GM21515 (cell line): ENCODE measurements around the gene IL24.
"Not testable (repeated sequence)": the region's sequence is repeated elsewhere in the genome, so short reads cannot be mapped to it uniquely, and the experiment has no call there.

Experiments used
- ATAC-seq: cut with Tn5 transposase; IDR thresholded peaks from one replicate; pipeline ENCODE4 v1.9.1; 2021; ENCODE audit not compliant: unreplicated experiment

The IL24 gene

DNA sequence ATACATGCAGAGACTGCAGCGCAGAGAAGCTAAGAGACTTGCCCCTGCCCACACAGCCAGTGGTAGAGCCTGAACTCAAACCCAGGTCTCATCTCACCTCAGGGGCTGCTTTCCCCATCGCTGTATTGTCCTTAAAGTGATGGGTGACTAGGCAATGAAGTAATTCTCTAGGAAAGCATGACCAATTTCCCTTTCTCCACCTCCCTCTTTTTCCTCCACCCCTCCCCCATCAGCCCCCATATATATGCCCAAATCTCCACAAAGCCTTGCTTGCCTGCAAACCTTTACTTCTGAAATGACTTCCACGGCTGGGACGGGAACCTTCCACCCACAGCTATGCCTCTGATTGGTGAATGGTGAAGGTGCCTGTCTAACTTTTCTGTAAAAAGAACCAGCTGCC lies at the start of gene IL24:
Gene IL24, plus strand, starts transcription at position 269 of the 400 bp plus-strand sequence. CDS start 390 bp downstream, outside the sequence.
- no peak for ATAC-seq

DNA sequence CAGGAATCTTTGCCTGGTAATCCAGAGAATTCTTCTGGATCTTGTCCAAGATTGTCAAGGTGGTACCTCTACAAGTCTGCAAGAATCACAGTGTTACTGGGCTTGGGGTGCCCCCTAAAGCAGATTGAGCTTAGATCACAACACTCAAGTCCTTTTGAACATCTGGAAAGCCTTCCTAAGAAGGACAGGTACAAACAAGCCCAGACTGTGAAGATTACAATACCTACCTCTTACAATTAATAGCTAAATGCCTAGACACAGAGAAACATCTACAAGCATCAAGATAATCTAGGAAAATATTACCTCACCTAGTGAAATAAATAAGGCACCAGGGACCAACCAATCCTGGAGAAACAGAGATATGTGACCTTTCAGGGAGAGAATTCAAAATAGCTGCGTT lies 49.3 kb upstream of the IL24 start:
- no peak for ATAC-seq

DNA sequence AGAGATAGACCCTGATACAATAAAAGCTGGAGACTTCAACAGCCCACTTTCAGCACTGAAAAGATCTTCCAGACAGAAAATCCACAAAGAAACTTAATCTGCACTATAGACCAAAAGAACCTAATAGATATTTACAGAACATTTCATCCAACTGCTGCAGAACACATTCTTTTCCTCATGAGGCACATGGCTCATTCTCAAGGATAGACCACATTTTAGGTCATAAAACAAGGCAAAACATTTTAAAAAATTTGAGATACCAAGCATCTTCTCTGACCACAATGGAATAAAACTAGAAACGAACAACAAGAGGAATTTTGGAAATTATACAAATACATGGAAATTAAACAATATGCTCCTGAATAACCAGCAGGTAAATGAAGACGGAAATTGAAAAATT lies 46.8 kb upstream of the IL24 start:
- ATAC-seq: no peak

- no peak for ATAC-seq
These were observed 45.8 kb upstream of the IL24 start for GRCh38 chr1:206851341-206852010.

DNA sequence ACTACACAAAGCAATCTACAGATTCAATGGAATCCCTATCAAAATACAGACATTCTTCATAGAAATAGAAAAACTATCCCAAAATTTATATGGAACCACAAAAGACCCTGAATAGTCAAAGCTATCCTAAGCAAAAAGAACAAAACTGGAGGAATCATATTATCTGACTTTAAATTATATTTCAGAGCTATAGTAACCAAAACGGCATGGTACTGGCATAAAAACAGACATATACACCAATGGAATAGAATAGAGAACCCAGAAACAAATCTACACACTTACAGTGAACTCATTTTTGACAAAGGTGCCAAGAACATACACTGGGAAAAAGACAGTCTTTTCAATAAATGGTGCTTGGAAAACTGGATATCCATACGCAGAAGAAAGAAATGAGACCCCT lies 44.6 kb upstream of the IL24 start:
- not testable (repeated sequence) for ATAC-seq

GRCh38 chr1:206853696-206854095 lies 43.5 kb upstream of the IL24 start:
- ATAC-seq: not testable (repeated sequence)

DNA sequence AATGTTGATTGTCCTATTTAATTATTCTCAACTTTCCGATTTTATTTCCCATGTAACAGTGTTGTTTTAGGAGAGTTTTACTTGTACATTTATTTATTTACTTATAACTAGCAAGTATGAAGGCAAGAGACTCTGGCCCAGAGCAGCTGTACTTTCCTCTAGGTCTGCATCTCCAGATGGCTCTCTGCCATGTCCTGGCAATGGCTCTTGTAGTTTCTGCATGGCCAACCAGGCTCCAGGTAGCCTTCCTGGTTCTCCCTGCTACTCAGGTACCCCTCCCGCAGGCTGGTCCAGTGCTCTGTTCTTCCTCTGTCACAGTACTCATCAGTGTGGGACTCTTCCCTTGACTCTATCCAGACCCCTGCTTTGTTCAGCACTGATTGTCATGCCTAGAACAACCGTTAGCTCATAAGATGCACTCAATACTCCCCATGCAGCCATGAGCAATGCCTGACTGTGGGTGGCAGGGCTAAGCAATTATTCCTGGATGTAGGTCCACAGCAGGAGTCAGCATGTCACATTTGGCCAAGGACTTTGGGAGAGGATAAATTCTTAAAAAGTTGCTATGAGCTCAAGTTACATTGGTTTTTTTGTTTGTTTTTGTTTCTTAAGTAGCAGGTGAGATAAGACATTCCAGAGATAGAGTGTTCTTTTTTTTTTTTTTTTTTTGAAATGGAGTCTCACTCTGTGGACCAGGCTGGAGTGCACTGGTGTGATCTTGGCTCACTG lies 42.7 kb upstream of the IL24 start:
- ATAC-seq: no peak

GRCh38 chr1:206855859-206856258 lies 41.4 kb upstream of the IL24 start:
- no peak for ATAC-seq

GRCh38 chr1:206856674-206857464 lies 40.4 kb upstream of the IL24 start:
- no peak for ATAC-seq

DNA sequence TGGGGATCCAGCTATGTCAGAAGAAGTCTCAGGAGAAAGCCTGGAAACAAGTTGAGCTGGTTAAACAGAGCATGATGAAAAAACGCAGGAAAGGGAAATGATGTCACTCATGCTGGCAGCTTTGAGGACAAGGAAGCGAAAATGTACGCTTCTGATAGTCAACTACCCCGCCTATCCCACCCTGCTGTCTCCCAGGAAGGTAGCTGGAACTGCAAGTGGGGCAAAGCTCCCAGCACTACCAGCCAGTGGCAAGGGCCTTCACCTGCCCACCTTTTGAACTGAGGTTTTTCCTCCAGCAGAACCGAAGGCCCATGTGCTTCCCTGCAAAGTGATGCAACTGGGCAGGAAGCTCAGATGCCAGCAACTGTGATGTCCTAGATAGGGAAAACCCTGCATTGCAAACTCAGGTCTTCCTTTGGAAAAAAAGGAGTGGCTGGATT lies 38.1 kb upstream of the IL24 start:
- ATAC-seq: no peak

DNA sequence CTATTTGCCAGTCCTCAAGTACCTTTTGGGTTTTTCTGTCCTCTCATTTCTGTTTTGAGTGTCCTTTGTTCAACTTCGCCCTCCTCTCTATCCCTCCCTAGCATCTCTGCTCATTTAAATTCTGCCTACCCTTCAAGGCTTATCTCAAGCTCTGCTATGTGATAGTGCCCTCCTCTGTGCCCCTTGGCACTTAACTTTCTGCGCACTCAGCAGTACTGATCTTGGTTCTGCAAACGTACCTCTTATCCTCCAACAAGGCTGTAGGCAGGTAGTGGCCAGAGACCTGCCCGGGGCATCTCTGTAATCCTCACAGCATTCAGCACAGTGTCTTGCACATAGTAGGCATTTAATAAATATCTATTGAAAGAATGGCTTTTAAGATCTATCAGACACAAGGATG lies 37.1 kb upstream of the IL24 start:
- no peak for ATAC-seq

GRCh38 chr1:206863266-206863665 lies 34.0 kb upstream of the IL24 start:
- ATAC-seq: no peak

DNA sequence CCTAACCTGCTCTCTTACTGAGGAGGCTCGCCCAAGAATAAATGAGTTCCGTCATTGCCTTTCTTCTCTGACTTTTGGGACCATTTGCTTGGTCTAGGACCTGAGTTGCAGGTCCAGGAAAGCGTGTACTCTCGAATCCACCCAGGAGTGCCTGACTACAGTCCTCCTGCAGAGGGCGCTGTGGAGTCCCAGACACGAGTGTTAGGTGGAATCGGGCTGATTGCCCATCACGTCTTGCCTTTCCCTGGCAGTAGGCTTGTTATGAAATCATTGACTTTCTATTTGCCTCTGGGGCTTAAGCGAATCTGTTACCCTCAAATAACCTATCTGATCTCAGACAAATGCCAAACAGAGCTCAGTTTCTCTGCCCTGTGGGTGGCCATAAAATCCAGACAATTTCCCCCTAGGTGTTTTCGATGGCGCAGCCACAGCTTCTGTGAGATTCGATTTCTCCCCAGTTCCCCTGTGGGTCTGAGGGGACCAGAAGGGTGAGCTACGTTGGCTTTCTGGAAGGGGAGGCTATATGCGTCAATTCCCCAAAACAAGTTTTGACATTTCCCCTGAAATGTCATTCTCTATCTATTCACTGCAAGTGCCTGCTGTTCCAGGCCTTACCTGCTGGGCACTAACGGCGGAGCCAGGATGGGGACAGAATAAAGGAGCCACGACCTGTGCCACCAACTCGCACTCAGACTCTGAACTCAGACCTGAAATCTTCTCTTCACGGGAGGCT lies 32.1 kb upstream of the IL24 start, which contains the start of gene IL20:
Gene IL20, plus strand, starts transcription at position 685 of the 733 bp plus-strand sequence. CDS start 230 bp downstream, outside the sequence.
- ATAC-seq: no peak

DNA sequence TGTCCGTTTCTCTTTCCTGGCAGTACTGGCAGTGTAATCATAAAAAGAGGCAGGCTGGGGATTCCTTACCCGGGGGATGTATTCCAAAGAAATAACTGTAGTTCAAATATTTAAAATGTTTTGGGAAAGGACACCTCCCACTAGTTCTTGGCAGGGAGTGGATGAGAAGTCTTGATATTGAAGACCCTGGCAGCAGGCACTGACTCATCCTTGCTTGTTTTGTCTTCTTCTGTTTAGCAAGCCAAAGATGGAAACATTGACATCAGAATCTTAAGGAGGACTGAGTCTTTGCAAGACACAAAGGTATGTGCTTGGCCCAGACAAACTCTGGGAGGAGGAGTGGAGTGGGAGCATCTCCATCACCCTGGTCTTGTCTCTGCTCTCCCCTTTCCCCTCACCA lies 31.2 kb upstream of the IL24 start:
- no peak for ATAC-seq

GRCh38 chr1:206867239-206867638 lies 30.0 kb upstream of the IL24 start:
- no peak for ATAC-seq

DNA sequence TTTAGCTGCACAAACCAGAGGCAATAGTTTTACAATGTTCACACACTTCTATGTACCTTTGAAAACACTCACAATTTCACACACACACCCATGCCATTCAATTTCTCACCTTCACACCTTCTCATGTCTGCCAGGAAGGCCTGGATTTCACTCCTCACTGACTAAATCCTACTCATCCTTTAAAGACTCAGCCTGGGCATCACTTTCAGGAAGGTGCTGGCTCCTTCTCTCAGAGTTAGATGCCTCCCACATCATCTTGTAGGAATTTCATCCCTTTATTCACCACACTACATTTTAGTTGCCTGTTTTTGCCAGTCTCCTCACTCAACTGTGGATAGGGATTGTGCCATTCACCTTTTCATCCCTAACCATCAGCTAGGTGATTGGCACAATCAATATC lies 29.5 kb upstream of the IL24 start:
- ATAC-seq: no peak

DNA sequence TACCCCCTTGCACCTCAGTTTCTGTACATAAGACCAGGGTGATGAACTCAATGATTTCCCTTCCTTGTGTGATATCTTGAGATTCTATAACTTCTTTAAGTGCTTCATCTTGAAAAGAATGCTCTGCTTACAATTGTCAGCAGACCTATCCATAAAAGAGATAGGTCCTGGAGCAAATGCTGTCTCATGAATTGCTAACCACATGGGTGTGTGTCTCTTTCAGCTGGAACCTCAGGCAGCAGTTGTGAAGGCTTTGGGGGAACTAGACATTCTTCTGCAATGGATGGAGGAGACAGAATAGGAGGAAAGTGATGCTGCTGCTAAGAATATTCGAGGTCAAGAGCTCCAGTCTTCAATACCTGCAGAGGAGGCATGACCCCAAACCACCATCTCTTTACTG lies 29.0 kb upstream of the IL24 start:
- ATAC-seq: no peak

GRCh38 chr1:206872139-206872538 lies 25.1 kb upstream of the IL24 start:
- no peak for ATAC-seq

- ATAC-seq: no peak
These were observed 23.5 kb upstream of the IL24 start for GRCh38 chr1:206873603-206874188.

DNA sequence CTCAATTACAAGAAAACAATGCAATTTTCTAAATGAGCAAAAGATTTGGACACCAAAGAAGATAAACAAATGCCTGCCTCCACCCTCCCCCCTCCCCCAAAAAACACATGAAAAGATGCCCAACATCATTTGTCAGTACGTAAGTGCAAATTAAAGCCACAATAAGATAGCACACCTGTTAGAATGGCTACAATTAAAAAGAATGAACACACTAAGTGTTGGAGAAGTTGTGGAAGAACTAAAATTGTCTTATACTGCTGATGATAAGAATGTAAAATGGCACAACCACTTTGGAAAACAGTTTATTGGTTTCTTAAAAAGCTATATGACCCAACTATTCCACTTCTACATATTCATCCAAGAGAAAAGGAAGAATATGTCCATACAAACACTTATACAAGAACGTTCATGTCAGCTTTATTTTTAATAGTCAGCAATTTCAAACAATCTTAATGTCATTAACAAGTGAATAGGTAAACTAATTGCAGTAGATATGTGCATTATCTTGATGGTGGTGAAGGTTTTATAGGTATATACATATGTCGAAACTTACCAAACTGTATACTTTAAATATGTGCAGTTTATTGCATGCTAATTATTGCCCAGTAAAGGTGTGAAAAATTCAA lies 21.4 kb upstream of the IL24 start:
- ATAC-seq: no peak
